PC-9 (cell line): Measurements from ENCODE around the gene ORC4. TPM values are rescaled to one million over a fixed set of nuclear protein-coding genes. Genes with fewer than 3 reads are reported as not detected.

Experiments
- BruUV-seq: library from RNA; stranded (reverse); fragments of 400-500 nt; replicated peaks from 2 replicates; lab custom pipeline; 2021; lab: Mats Ljungman, UMichigan
- CTCF ChIA-PET: fragments of 300-600 bp; sonication (Branson Sonifier 250); formaldehyde crosslinking; loops from one replicate; lab custom pipeline; 2022; ENCODE audit warnings: antibody characterized with exemption; lab: Charles Lee
- POLR2A ChIA-PET: fragments of 300-600 bp; sonication (Branson Sonifier 250); formaldehyde crosslinking; loops from one replicate; lab custom pipeline; 2022; ENCODE audit warnings: antibody characterized with exemption; ENCODE audit not compliant: unreplicated experiment; lab: Charles Lee
- DNase-seq, 2 experiments: peaks; one replicate each; pipeline versions ENCODE4 v3.0.0 to v3.0.0-alpha.2; 2015 to 2022; ENCODE audit warnings: mixed read lengths in 1 of 2
- H2AFZ ChIP-seq: fragments of 200-600 bp; sonication (generic); 2 replicates; pipeline ENCODE4 v1.8.1; 2017; ENCODE audit warnings: antibody characterized with exemption
- H3F3A ChIP-seq: fragments of 200-600 bp; sonication (generic); 2 replicates; pipeline ENCODE4 v1.8.1; 2017; ENCODE audit warnings: antibody characterized with exemption, mild to moderate bottlenecking, low read depth; ENCODE audit not compliant: insufficient read depth
- H3K27ac ChIP-seq: fragments of 200-600 bp; sonication (generic); 2 replicates; pipeline ENCODE4 v1.6.1; 2016; ENCODE audit warnings: mixed run types
- H3K27me3 ChIP-seq: fragments of 200-600 bp; sonication (generic); 2 replicates; pipeline ENCODE4 v1.6.1; 2016; ENCODE audit warnings: low read depth, mixed run types; ENCODE audit not compliant: insufficient read depth
- H3K36me3 ChIP-seq: fragments of 200-600 bp; sonication (generic); 2 replicates; pipeline ENCODE4 v1.6.1; 2016; ENCODE audit warnings: low read depth, mixed run types
- H3K4me1 ChIP-seq: fragments of 200-600 bp; sonication (generic); replicated peaks from 2 replicates; pipeline ENCODE4 v1.6.1; 2016; ENCODE audit warnings: mixed run types; ENCODE audit not compliant: insufficient read depth
- H3K4me2 ChIP-seq: fragments of 200-600 bp; sonication (generic); 2 replicates; pipeline ENCODE4 v1.6.1; 2017; ENCODE audit warnings: mixed run types
- H3K4me3 ChIP-seq: fragments of 200-600 bp; sonication (generic); 2 replicates; pipeline ENCODE4 v1.6.1; 2016; ENCODE audit warnings: mixed run types
- H3K79me2 ChIP-seq: fragments of 200-600 bp; sonication (generic); 2 replicates; pipeline ENCODE4 v1.6.1; 2017; ENCODE audit warnings: low read depth, mixed run types
- H3K9me2 ChIP-seq: fragments of 200-600 bp; sonication (generic); 2 replicates; pipeline ENCODE4 v1.8.1; 2017; ENCODE audit warnings: mild to moderate bottlenecking; ENCODE audit not compliant: insufficient read depth
- H3K9me3 ChIP-seq: fragments of 200-600 bp; sonication (generic); 2 replicates; pipeline ENCODE4 v1.8.1; 2016; ENCODE audit warnings: low read depth; ENCODE audit not compliant: insufficient read depth
- H4K20me1 ChIP-seq: fragments of 200-600 bp; sonication (generic); 2 replicates; pipeline ENCODE4 v1.8.1; 2017; ENCODE audit not compliant: insufficient read depth
- CTCF ChIP-seq: fragments of 200-600 bp; sonication (generic); conservative IDR thresholded peaks from 2 replicates; pipeline ENCODE4 v1.6.1; 2017; ENCODE audit warnings: mixed run types, antibody characterized with exemption, mild to moderate bottlenecking, moderate library complexity
- EZH2 ChIP-seq: fragments of 200-600 bp; sonication (generic); IDR thresholded peaks from 2 replicates; pipeline ENCODE4 v1.8.0; 2017; ENCODE audit warnings: antibody characterized with exemption, low read depth
- intact Hi-C: fragments of 100-400 bp; cut with micrococcal nuclease; formaldehyde crosslinking; loops from one replicate; pipeline ENCODE4 v1.10.0; 2022; ENCODE audit not compliant: unreplicated experiment
- total RNA-seq: library from RNA; stranded (reverse); gene quantifications from 2 replicates; pipeline ENCODE4 v1.2.3, GENCODE V29; 2021

Gene ORC4
- total RNA-seq, 1 experiment from 2014 or later, result 44.2 TPM

GRCh38 chr2:147934881-147935620, 85.5 kb downstream of the ORC4 start:
- TF ChIP-seq EZH2 (no peak), CTCF (no peak)
- Histone ChIP-seq H3K79me2 (no peaks in the 10 kb centered on the region), H3K4me3 (no peak overlapping the region), H3K36me3 (peaks cover 5% of the 10 kb centered on the region), H2AFZ (no peak overlapping the region), H3F3A (no peaks in the 10 kb centered on the region), H3K9me2 (no peaks in the 10 kb centered on the region), H3K4me1 (no peaks in the 10 kb centered on the region), H4K20me1 (no peaks in the 10 kb centered on the region), H3K9me3 (no peaks in the 10 kb centered on the region), H3K27ac (no peak overlapping the region), H3K27me3 (no peaks in the 10 kb centered on the region), H3K4me2 (no peak overlapping the region)
- ChIA-PET CTCF (no interaction called here), POLR2A (no interaction called here)
- intact Hi-C loops, result loop anchor here (5.0 kb wide), 1 partner anchor 1627 kb away; no protein-coding TSS in a partner anchor
- no TSS peak for BruUV-seq
- no peak for DNase-seq

- BruUV-seq, result no TSS peak
Measured at GRCh38 chr2:147933931-147934330, 86.6 kb downstream of the ORC4 start.

GRCh38 chr2:147927053-147927588, 93.4 kb downstream of the ORC4 start:
- no peak overlapping the region for H3K4me2 ChIP-seq
- H3F3A ChIP-seq, result peaks cover 5% of the 10 kb centered on the region; the same call in 1 of the 2 replicates
- no peak overlapping the region for H3K4me3 ChIP-seq
- POLR2A ChIA-PET, result no interaction called here
- H3K9me2 ChIP-seq, result no peaks in the 10 kb centered on the region
- H3K36me3 ChIP-seq, result no peaks in the 10 kb centered on the region
- H3K9me3 ChIP-seq, result no peaks in the 10 kb centered on the region
- H3K79me2 ChIP-seq, result no peaks in the 10 kb centered on the region
- TF ChIP-seq EZH2, result no peak
- H3K27ac ChIP-seq, result no peak overlapping the region
- no peaks in the 10 kb centered on the region for H3K4me1 ChIP-seq
- CTCF ChIA-PET, result no interaction called here
- H4K20me1 ChIP-seq, result no peaks in the 10 kb centered on the region
- no peaks in the 10 kb centered on the region for H3K27me3 ChIP-seq
- intact Hi-C loops, result no loop called here
- BruUV-seq, result no TSS peak
- no peak for DNase-seq
- H2AFZ ChIP-seq, result no peak overlapping the region

More at GRCh38 chr2:147933931-147934330, 86.6 kb downstream of the ORC4 start:
- POLR2A ChIA-PET, result no interaction called here
- TF ChIP-seq EZH2 (no peak), CTCF (no peak)
- no peak overlapping the region for H3K4me2 ChIP-seq
- no peak for DNase-seq
- no peaks in the 10 kb centered on the region for H4K20me1 ChIP-seq
- no peak overlapping the region for H2AFZ ChIP-seq
- peaks cover 4% of the 10 kb centered on the region for H3K36me3 ChIP-seq
- intact Hi-C loops, result no loop called here
- H3K79me2 ChIP-seq, result no peaks in the 10 kb centered on the region
- H3K4me3 ChIP-seq, result no peak overlapping the region
- no peaks in the 10 kb centered on the region for H3K27me3 ChIP-seq
- no peaks in the 10 kb centered on the region for H3K4me1 ChIP-seq
- H3K27ac ChIP-seq, result no peak overlapping the region
- no peaks in the 10 kb centered on the region for H3K9me2 ChIP-seq
- no peaks in the 10 kb centered on the region for H3K9me3 ChIP-seq
- H3F3A ChIP-seq, result no peaks in the 10 kb centered on the region
- CTCF ChIA-PET, result no interaction called here
